C4-2B (cell line): ENCODE results near the gene SPAG8.

Experiments
- H3K27ac ChIP-seq: fragments of 450-650 bp; 2 replicates; pipeline ENCODE4 v1.5.1; 2017
- CTCF ChIP-seq: fragments of 450-650 bp; conservative IDR thresholded peaks from 2 replicates; pipeline ENCODE4 v1.5.1; 2017; ENCODE audit warnings: mild to moderate bottlenecking
- ZFX ChIP-seq: fragments of 450-650 bp; IDR thresholded peaks from 2 replicates; pipeline ENCODE4 v1.6.1; 2017

Gene SPAG8

GRCh38 chr9:35789541-35789940, 22.5 kb downstream of the SPAG8 start:
- no peak overlapping the region for H3K27ac ChIP-seq
- TF ChIP-seq CTCF (no peak), ZFX (no peak)

- no peak for TF ChIP-seq ZFX
- TF ChIP-seq CTCF = no peak
- no peak overlapping the region for H3K27ac ChIP-seq
Measured at GRCh38 chr9:35783418-35783817, 28.6 kb downstream of the SPAG8 start.

- no peak overlapping the region for H3K27ac ChIP-seq
- no peak for TF ChIP-seq ZFX
- no peak for TF ChIP-seq CTCF
Measured at GRCh38 chr9:35781066-35781465, 31.0 kb downstream of the SPAG8 start.

- H3K27ac ChIP-seq = no peak overlapping the region
- no peak for TF ChIP-seq ZFX
- no peak for TF ChIP-seq CTCF
Measured at GRCh38 chr9:35778496-35778895, 33.6 kb downstream of the SPAG8 start.

- TF ChIP-seq ZFX = no peak
- no peak for TF ChIP-seq CTCF
- no peak overlapping the region for H3K27ac ChIP-seq
Measured at GRCh38 chr9:35776018-35776417, 36.0 kb downstream of the SPAG8 start.

GRCh38 chr9:35774907-35775635, 37.0 kb downstream of the SPAG8 start:
- H3K27ac ChIP-seq = no peak overlapping the region
- TF ChIP-seq CTCF = no peak
- TF ChIP-seq ZFX = no peak

- peak overlapping the region; percentile 57 for H3K27ac ChIP-seq
- TF ChIP-seq ZFX = no peak
- TF ChIP-seq CTCF = no peak
Measured at GRCh38 chr9:35771943-35772342, 40.1 kb downstream of the SPAG8 start.
